NCI-H748 (cell line): Measurements from ENCODE around the gene MBD6.
"Not testable (repeated sequence)": the region's sequence is repeated elsewhere in the genome, so short reads cannot be mapped to it uniquely, and the experiment has no call there.

Experiments
- DNase-seq: peaks from one replicate; lab custom pipeline; 2025; ENCODE audit not compliant: unreplicated experiment; lab: John Stamatoyannopoulos, UW

MBD6 gene

GRCh38 chr12:57546438-57547287 is 24.0 kb downstream of the MBD6 start, which contains the start of gene DCTN2:
TSS of gene DCTN2 (minus strand) at chr12:57547192. CDS start at chr12:57547063, 129 bp downstream.
- DNase-seq = peak; percentile 98

GRCh38 chr12:57547288-57548012 is 24.8 kb downstream of the MBD6 start:
- no peak for DNase-seq

GRCh38 chr12:57548013-57548315 is 25.3 kb downstream of the MBD6 start:
- no peak for DNase-seq

DNA sequence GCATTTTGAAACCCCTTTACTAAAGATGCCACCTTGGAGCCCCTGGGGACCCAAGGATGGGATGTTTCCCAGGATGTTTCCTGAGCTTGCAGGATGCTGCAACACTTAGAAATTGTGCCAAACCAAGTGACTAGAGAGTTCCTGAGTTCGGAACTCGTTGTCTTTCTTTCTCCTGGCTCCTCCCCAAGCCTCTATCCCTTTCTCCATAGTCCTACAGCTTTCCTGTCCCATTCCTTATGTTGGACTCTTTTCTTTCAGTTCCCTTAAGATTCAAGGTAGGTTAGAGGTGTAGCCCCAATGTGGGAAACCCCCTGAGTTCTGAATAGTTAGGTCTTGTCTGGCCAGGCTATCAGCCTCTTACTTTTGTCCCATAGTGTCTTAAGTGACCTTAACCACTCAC is 25.9 kb downstream of the MBD6 start:
- no peak for DNase-seq

- DNase-seq = no peak
Measured at GRCh38 chr12:57549203-57549908, 26.7 kb downstream of the MBD6 start.

DNA sequence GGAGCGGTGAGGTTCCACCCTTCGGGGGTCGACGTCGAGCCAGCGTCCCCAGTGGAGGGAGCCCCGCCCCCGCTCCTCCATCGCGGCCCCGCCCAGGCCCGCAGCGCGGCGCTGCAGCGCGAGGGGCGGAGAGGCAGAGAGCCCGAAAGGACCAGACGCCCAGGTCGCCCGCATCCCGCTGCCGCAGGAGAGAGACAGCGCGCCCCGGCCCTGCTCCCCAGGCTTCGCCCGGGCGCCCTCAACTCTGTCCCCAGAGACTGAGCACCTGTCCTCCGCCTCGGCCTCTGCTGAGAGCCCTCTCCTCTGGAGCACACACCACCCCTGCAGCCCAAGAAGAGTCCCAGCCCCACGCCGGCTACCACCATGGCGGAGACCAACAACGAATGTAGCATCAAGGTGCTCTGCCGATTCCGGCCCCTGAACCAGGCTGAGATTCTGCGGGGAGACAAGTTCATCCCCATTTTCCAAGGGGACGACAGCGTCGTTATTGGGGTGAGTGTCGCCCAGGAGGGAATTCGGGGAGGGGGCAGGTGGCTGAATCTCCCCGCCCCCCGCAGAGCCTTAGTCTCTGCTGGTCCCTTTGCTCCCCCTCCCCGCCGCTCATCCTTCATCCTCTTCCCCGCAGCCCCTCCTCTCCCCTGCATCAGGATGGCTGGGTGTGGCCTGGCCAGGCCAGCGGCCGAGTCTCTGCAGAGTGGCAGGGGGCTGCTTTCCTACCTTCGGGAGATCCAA is 27.5 kb downstream of the MBD6 start, which contains the start of gene KIF5A:
KIF5A (plus strand) TSS at position 136 of the 732 bp plus-strand sequence; CDS start at position 364, 228 bp downstream.
- peak; percentile 82 for DNase-seq

- DNase-seq = no peak
Measured at GRCh38 chr12:57550641-57551549, 28.3 kb downstream of the MBD6 start.

- no peak for DNase-seq
Measured at GRCh38 chr12:57551637-57552305, 29.1 kb downstream of the MBD6 start.

GRCh38 chr12:57552306-57552651 is 29.7 kb downstream of the MBD6 start:
- no peak for DNase-seq

- DNase-seq = no peak
Measured at GRCh38 chr12:57552835-57553313, 30.2 kb downstream of the MBD6 start.

GRCh38 chr12:57553343-57554202 is 30.9 kb downstream of the MBD6 start:
- peak; percentile 27 for DNase-seq

- no peak for DNase-seq
Measured at GRCh38 chr12:57554453-57554852, 31.8 kb downstream of the MBD6 start.

GRCh38 chr12:57554897-57555296 is 32.3 kb downstream of the MBD6 start:
- DNase-seq = no peak

- no peak for DNase-seq
Measured at GRCh38 chr12:57558864-57559263, 36.2 kb downstream of the MBD6 start.

GRCh38 chr12:57560516-57560915 is 37.9 kb downstream of the MBD6 start:
- DNase-seq = no peak

DNA sequence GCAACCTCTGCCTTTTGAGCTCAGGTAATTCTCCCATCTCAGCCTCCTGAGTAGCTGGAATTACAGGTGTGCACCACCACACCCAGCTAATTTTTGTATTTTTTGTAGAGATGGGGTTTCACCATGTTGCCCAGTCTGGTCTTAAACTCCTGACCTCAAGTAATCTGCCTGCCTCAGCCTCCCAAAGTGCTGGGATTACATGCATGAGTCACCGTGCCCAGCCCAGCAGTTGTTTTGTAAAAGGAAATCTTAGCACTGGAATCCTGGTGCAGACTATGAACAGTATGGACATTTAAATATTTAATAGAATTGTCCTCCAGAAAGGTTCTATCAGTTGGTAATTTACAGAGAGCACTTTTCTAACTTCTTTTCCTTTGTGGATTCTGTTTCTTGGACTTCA is 38.5 kb downstream of the MBD6 start:
- DNase-seq = not testable (repeated sequence)

DNA sequence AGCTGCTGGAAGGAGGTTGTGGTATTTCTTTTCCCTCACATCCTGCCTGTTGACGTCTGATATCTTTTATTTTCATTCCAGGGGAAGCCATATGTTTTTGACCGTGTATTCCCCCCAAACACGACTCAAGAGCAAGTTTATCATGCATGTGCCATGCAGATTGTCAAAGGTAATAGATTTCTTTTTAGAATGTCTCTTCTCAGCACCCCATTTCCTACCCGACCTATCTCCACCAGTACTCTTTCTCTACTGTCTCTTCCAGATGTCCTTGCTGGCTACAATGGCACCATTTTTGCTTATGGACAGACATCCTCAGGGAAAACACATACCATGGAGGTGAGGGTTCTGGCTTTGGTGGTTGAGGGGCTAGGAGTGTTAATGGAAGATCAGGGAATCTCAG is 40.7 kb downstream of the MBD6 start:
- no peak for DNase-seq

- no peak for DNase-seq
Measured at GRCh38 chr12:57564178-57564740, 41.6 kb downstream of the MBD6 start.
